WTC11 (cell line): ENCODE results near the gene STX12. TPM values are rescaled to one million over a fixed set of nuclear protein-coding genes. Genes with fewer than 3 reads are reported as not detected.
A peak's percentile ranks its signal among the peaks of the same experiment; 100 is the strongest.

Experiments
- CREB1 ChIP-seq: sonication (generic); formaldehyde crosslinking; IDR thresholded peaks from 2 replicates; pipeline ENCODE4 v1.8.0; 2023; ENCODE audit warnings: mild to moderate bottlenecking, missing genetic modification reagents
- CREM ChIP-seq: sonication (generic); formaldehyde crosslinking; IDR thresholded peaks from 2 replicates; pipeline ENCODE4 v1.8.1; 2022; ENCODE audit warnings: mild to moderate bottlenecking, missing genetic modification reagents, moderate library complexity
- ELF4 ChIP-seq: sonication (generic); formaldehyde crosslinking; IDR thresholded peaks from 2 replicates; pipeline ENCODE4 v1.8.1; 2022; ENCODE audit warnings: low read depth, mild to moderate bottlenecking, moderate library complexity, missing genetic modification reagents
- ESRRA ChIP-seq: sonication (generic); formaldehyde crosslinking; IDR thresholded peaks from 2 replicates; pipeline ENCODE4 v1.8.1; 2022; ENCODE audit warnings: mild to moderate bottlenecking, missing genetic modification reagents, borderline replicate concordance
- ETV6 ChIP-seq: sonication (generic); formaldehyde crosslinking; IDR thresholded peaks from 2 replicates; pipeline ENCODE4 v1.8.1; 2022; ENCODE audit warnings: mild to moderate bottlenecking, missing genetic modification reagents
- FOXJ3 ChIP-seq: sonication (generic); formaldehyde crosslinking; IDR thresholded peaks from 2 replicates; pipeline ENCODE4 v1.9.0; 2021; ENCODE audit warnings: missing genetic modification reagents, mild to moderate bottlenecking, borderline replicate concordance
- FOXK1 ChIP-seq: sonication (generic); formaldehyde crosslinking; IDR thresholded peaks from 2 replicates; pipeline ENCODE4 v1.8.0; 2022; ENCODE audit warnings: mild to moderate bottlenecking, moderate library complexity, missing genetic modification reagents
- GRHL2 ChIP-seq: fragments of 250-450 bp; sonication (Bioruptor Pico); IDR thresholded peaks from 2 replicates; pipeline ENCODE4 v1.8.0; 2022; ENCODE audit warnings: mild to moderate bottlenecking, moderate library complexity; ENCODE audit not compliant: insufficient replicate concordance, severe bottlenecking
- GTF2I ChIP-seq: fragments of 250-450 bp; sonication (Bioruptor Pico); conservative IDR thresholded peaks from 2 replicates; pipeline ENCODE4 v1.4.0; 2021; ENCODE audit warnings: mild to moderate bottlenecking
- HMGXB4 ChIP-seq: sonication (generic); formaldehyde crosslinking; IDR thresholded peaks from 2 replicates; pipeline ENCODE4 v1.8.1; 2023; ENCODE audit warnings: mild to moderate bottlenecking, moderate library complexity, missing genetic modification reagents
- IRF1 ChIP-seq: sonication (generic); formaldehyde crosslinking; IDR thresholded peaks from 2 replicates; pipeline ENCODE4 v1.8.0; 2023; ENCODE audit warnings: missing genetic modification reagents
- KAT7 ChIP-seq: sonication (generic); formaldehyde crosslinking; IDR thresholded peaks from 2 replicates; pipeline ENCODE4 v1.8.1; 2023; ENCODE audit warnings: missing genetic modification reagents, mild to moderate bottlenecking, borderline replicate concordance
- MAX ChIP-seq: sonication (generic); formaldehyde crosslinking; IDR thresholded peaks from 2 replicates; pipeline ENCODE4 v1.8.0; 2022; ENCODE audit warnings: mild to moderate bottlenecking, missing genetic modification reagents
- MLX ChIP-seq: sonication (generic); formaldehyde crosslinking; IDR thresholded peaks from 2 replicates; pipeline ENCODE4 v1.8.1; 2023; ENCODE audit warnings: mild to moderate bottlenecking, missing genetic modification reagents, moderate library complexity
- MXD4 ChIP-seq: fragments of 250-450 bp; sonication (Bioruptor Pico); IDR thresholded peaks from 2 replicates; pipeline ENCODE4 v1.8.0; 2021; ENCODE audit warnings: mild to moderate bottlenecking, moderate library complexity, borderline replicate concordance
- MYBL2 ChIP-seq: sonication (generic); formaldehyde crosslinking; IDR thresholded peaks from 2 replicates; pipeline ENCODE4 v1.8.1; 2023; ENCODE audit warnings: mild to moderate bottlenecking, moderate library complexity, missing genetic modification reagents
- NFYB ChIP-seq: sonication (generic); formaldehyde crosslinking; conservative IDR thresholded peaks from 2 replicates; pipeline ENCODE4 v1.8.0; 2022; ENCODE audit warnings: low read depth, missing genetic modification reagents
- NR1H2 ChIP-seq: sonication (generic); formaldehyde crosslinking; IDR thresholded peaks from 2 replicates; pipeline ENCODE4 v1.9.0; 2021; ENCODE audit warnings: mild to moderate bottlenecking, moderate library complexity, missing genetic modification reagents
- NR3C1 ChIP-seq: sonication (generic); formaldehyde crosslinking; conservative IDR thresholded peaks from 2 replicates; pipeline ENCODE4 v1.8.1; 2023; ENCODE audit warnings: low read depth, mild to moderate bottlenecking, missing genetic modification reagents
- OVOL2 ChIP-seq: fragments of 250-450 bp; sonication (Bioruptor Pico); IDR thresholded peaks from 2 replicates; pipeline ENCODE4 v1.9.0; 2021; ENCODE audit warnings: mild to moderate bottlenecking, borderline replicate concordance
- RORB ChIP-seq: fragments of 250-450 bp; sonication (Bioruptor Pico); IDR thresholded peaks from 2 replicates; pipeline ENCODE4 v1.9.0; 2021; ENCODE audit warnings: mild to moderate bottlenecking
- SOX15 ChIP-seq: fragments of 250-450 bp; sonication (Bioruptor Pico); IDR thresholded peaks from 2 replicates; pipeline ENCODE4 v1.9.0; 2021; ENCODE audit warnings: mild to moderate bottlenecking
- SP1 ChIP-seq: sonication (generic); formaldehyde crosslinking; conservative IDR thresholded peaks from 2 replicates; pipeline ENCODE4 v1.8.1; 2022; ENCODE audit warnings: missing genetic modification reagents
- TCF7 ChIP-seq: sonication (generic); formaldehyde crosslinking; IDR thresholded peaks from 2 replicates; pipeline ENCODE4 v1.8.0; 2022; ENCODE audit warnings: mild to moderate bottlenecking, low read depth, missing genetic modification reagents, moderate library complexity
- TEAD1 ChIP-seq: sonication (generic); formaldehyde crosslinking; IDR thresholded peaks from 2 replicates; pipeline ENCODE4 v1.8.0; 2022; ENCODE audit warnings: mild to moderate bottlenecking, missing genetic modification reagents
- TEAD4 ChIP-seq: sonication (generic); formaldehyde crosslinking; IDR thresholded peaks from 2 replicates; pipeline ENCODE4 v1.8.0; 2022; ENCODE audit warnings: mild to moderate bottlenecking, missing genetic modification reagents
- USF1 ChIP-seq: sonication (generic); formaldehyde crosslinking; IDR thresholded peaks from 2 replicates; pipeline ENCODE4 v1.8.0; 2022; ENCODE audit warnings: mild to moderate bottlenecking, missing genetic modification reagents
- ZNF121 ChIP-seq: sonication (generic); formaldehyde crosslinking; IDR thresholded peaks from 2 replicates; pipeline ENCODE4 v1.8.0; 2023; ENCODE audit warnings: missing genetic modification reagents
- ZNF138 ChIP-seq: sonication (generic); formaldehyde crosslinking; conservative IDR thresholded peaks from 2 replicates; pipeline ENCODE4 v1.8.1; 2022; ENCODE audit warnings: mild to moderate bottlenecking, moderate library complexity, missing genetic modification reagents
- ZNF219 ChIP-seq: sonication (generic); formaldehyde crosslinking; IDR thresholded peaks from 2 replicates; pipeline ENCODE4 v1.8.0; 2023; ENCODE audit warnings: missing genetic modification reagents, mild to moderate bottlenecking, borderline replicate concordance
- ZNF232 ChIP-seq: sonication (generic); formaldehyde crosslinking; IDR thresholded peaks from 2 replicates; pipeline ENCODE4 v1.8.0; 2022; ENCODE audit warnings: mild to moderate bottlenecking, missing genetic modification reagents
- ZNF263 ChIP-seq: sonication (generic); formaldehyde crosslinking; IDR thresholded peaks from 2 replicates; pipeline ENCODE4 v1.8.1; 2022; ENCODE audit warnings: low read depth, mild to moderate bottlenecking, moderate library complexity, missing genetic modification reagents
- ZNF423 ChIP-seq: fragments of 250-450 bp; sonication (Bioruptor Pico); IDR thresholded peaks from 2 replicates; pipeline ENCODE4 v2.1.2; 2022; ENCODE audit warnings: mild to moderate bottlenecking, moderate library complexity
- ZNF671 ChIP-seq: fragments of 250-450 bp; sonication (Bioruptor Pico); IDR thresholded peaks from 2 replicates; pipeline ENCODE4 v1.8.0; 2021; ENCODE audit warnings: mild to moderate bottlenecking
- ZSCAN18 ChIP-seq: fragments of 250-450 bp; sonication (Bioruptor Pico); IDR thresholded peaks from 2 replicates; pipeline ENCODE4 v2.1.2; 2022; ENCODE audit warnings: mild to moderate bottlenecking, moderate library complexity
- total RNA-seq: library from RNA; stranded (reverse); gene quantifications from 3 replicates; pipeline ENCODE4 v1.2.3, GENCODE V29; 2021

The STX12 gene
- total RNA-seq, 1 experiment from 2014 or later, result 10.3 TPM

- TF ChIP-seq TCF7 (CRISPR knock-in tag) (no peak), USF1 (CRISPR knock-in tag) (peak; percentile 68; the same call in 1 of the 2 replicates), MLX (CRISPR knock-in tag) (no peak), ZNF423 (CRISPR knock-in tag) (no peak), RORB (CRISPR knock-in tag) (no peak), ELF4 (CRISPR knock-in tag) (no peak), NFYB (CRISPR knock-in tag) (peak; percentile 88), CREB1 (CRISPR knock-in tag) (peak; percentile 86), ZSCAN18 (CRISPR knock-in tag) (no peak), NR1H2 (CRISPR knock-in tag) (no peak), KAT7 (no peak; the same call in 1 of the 2 replicates), SP1 (CRISPR knock-in tag) (peak; percentile 98), ZNF121 (CRISPR knock-in tag) (no peak), MXD4 (CRISPR knock-in tag) (no peak), TEAD1 (CRISPR knock-in tag) (peak; percentile 88), ZNF138 (CRISPR knock-in tag) (no peak), FOXK1 (peak; percentile 87), ESRRA (CRISPR knock-in tag) (0 out of 2 replicates have a peak, but pooled peaks have one; percentile 12), ZNF219 (CRISPR knock-in tag) (no peak), MYBL2 (CRISPR knock-in tag) (peak; percentile 70; the same call in 1 of the 2 replicates), GRHL2 (no peak), CREM (CRISPR knock-in tag) (peak; percentile 82), FOXJ3 (CRISPR knock-in tag) (no peak), MAX (peak; percentile 100), NR3C1 (CRISPR knock-in tag) (no peak), SOX15 (CRISPR knock-in tag) (no peak), ETV6 (CRISPR knock-in tag) (peak; percentile 95), ZNF671 (CRISPR knock-in tag) (no peak), ZNF263 (no peak), TEAD4 (no peak), GTF2I (no peak), OVOL2 (CRISPR knock-in tag) (no peak), IRF1 (CRISPR knock-in tag) (peak; percentile 90; the same call in 1 of the 2 replicates), ZNF232 (CRISPR knock-in tag) (peak; percentile 42; the same call in 1 of the 2 replicates), HMGXB4 (peak; percentile 70)
Measured at GRCh38 chr1:27725374-27726172, 47.4 kb upstream of the STX12 start, which contains the start of gene FAM76A (continued).
